Mucosa of rectum (tissue), 2 donors: ENCODE data around the gene HSP90AA1.

Experiments
- H3K27ac ChIP-seq, 2 donors: one replicate each; pipeline ENCODE4 v1.7.0; 2013; ENCODE audit warnings: inconsistent platforms in 2 of 2, low read depth in 2 of 2, low read length in 2 of 2
- H3K27me3 ChIP-seq, 2 donors: one replicate each; pipeline ENCODE4 v1.7.0; 2013; ENCODE audit warnings: low read length in 2 of 2; ENCODE audit not compliant: control insufficient read depth in 2 of 2, insufficient read depth in 2 of 2
- H3K36me3 ChIP-seq, 2 donors: one replicate each; pipeline ENCODE4 v1.7.0; 2013; ENCODE audit warnings: low read length in 2 of 2; ENCODE audit not compliant: control insufficient read depth in 2 of 2, insufficient read depth in 2 of 2
- H3K4me1 ChIP-seq, 2 donors: one replicate each; pipeline ENCODE4 v1.7.0; 2013; ENCODE audit warnings: low read length in 2 of 2, mild to moderate bottlenecking in 1 of 2; ENCODE audit not compliant: control insufficient read depth in 2 of 2, insufficient read depth in 2 of 2
- H3K4me3 ChIP-seq, 2 donors: one replicate each; pipeline ENCODE4 v1.7.0; 2013; ENCODE audit warnings: low read length in 2 of 2
- H3K9ac ChIP-seq, 2 donors: one replicate each; pipeline ENCODE4 v1.7.0; 2013; ENCODE audit warnings: low read length in 2 of 2, low read depth in 1 of 2, mild to moderate bottlenecking in 1 of 2
- H3K9me3 ChIP-seq, 2 donors: one replicate each; pipeline ENCODE4 v1.7.0; 2013; ENCODE audit warnings: low read length in 2 of 2; ENCODE audit not compliant: control insufficient read depth in 2 of 2
- donor health status: healthy.
- donor health status: Normal muscosa, but diverticular disease.

HSP90AA1 gene

GRCh38 chr14:102046337-102047278, 40.2 kb downstream of the HSP90AA1 start:
- Histone ChIP-seq H3K4me3 (no peak overlapping the region), H3K36me3 (peaks cover 66 to 72% of the 10 kb centered on the region in 2 donors), H3K9ac (no peak overlapping the region), H3K4me1 (peaks cover 3 to 7% of the 10 kb centered on the region in 2 donors), H3K27me3 (no peaks in the 10 kb centered on the region), H3K27ac (peak overlapping the region; percentile 2 to 65), H3K9me3 (no peaks in the 10 kb centered on the region)

- no peaks in the 10 kb centered on the region for H3K9me3 ChIP-seq
- H3K27me3 ChIP-seq, result no peaks in the 10 kb centered on the region
- peaks cover 3 to 7% of the 10 kb centered on the region in 2 donors for H3K4me1 ChIP-seq
- H3K27ac ChIP-seq, result no peak overlapping the region
- H3K36me3 ChIP-seq, result peaks cover 70 to 75% of the 10 kb centered on the region in 2 donors
- H3K4me3 ChIP-seq, result no peak overlapping the region
- no peak overlapping the region for H3K9ac ChIP-seq
Measured at GRCh38 chr14:102044566-102044965, 42.3 kb downstream of the HSP90AA1 start.

- no peak overlapping the region for H3K27ac ChIP-seq
- no peaks in the 10 kb centered on the region for H3K27me3 ChIP-seq
- no peak overlapping the region for H3K9ac ChIP-seq
- H3K9me3 ChIP-seq, result no peaks in the 10 kb centered on the region
- peaks cover 3 to 7% of the 10 kb centered on the region in 2 donors for H3K4me1 ChIP-seq
- H3K36me3 ChIP-seq, result peaks cover 70 to 75% of the 10 kb centered on the region in 2 donors
- H3K4me3 ChIP-seq, result no peak overlapping the region
Measured at GRCh38 chr14:102043251-102044025, 43.4 kb downstream of the HSP90AA1 start.

- peaks cover 3 to 7% of the 10 kb centered on the region in 2 donors for H3K4me1 ChIP-seq
- peaks cover 70 to 75% of the 10 kb centered on the region in 2 donors for H3K36me3 ChIP-seq
- H3K9me3 ChIP-seq, result no peaks in the 10 kb centered on the region
- no peak overlapping the region for H3K9ac ChIP-seq
- no peak overlapping the region for H3K4me3 ChIP-seq
- no peak overlapping the region for H3K27ac ChIP-seq
- no peaks in the 10 kb centered on the region for H3K27me3 ChIP-seq
Measured at GRCh38 chr14:102042699-102043098, 44.1 kb downstream of the HSP90AA1 start.

- Histone ChIP-seq H3K27ac (no peak overlapping the region), H3K36me3 (peaks cover 85 to 87% of the 10 kb centered on the region in 2 donors), H3K4me1 (no peaks in the 10 kb centered on the region), H3K9ac (no peak overlapping the region), H3K9me3 (no peaks in the 10 kb centered on the region), H3K27me3 (no peaks in the 10 kb centered on the region), H3K4me3 (no peak overlapping the region)
Measured at GRCh38 chr14:102040153-102040552, 46.7 kb downstream of the HSP90AA1 start.

- Histone ChIP-seq H3K27me3 (no peaks in the 10 kb centered on the region), H3K9ac (no peak overlapping the region), H3K36me3 (peaks cover 81 to 85% of the 10 kb centered on the region in 2 donors), H3K4me3 (no peak overlapping the region), H3K9me3 (no peaks in the 10 kb centered on the region), H3K4me1 (no peaks in the 10 kb centered on the region), H3K27ac (no peak overlapping the region)
Measured at GRCh38 chr14:102039157-102039556, 47.7 kb downstream of the HSP90AA1 start.

GRCh38 chr14:102037686-102038085, 49.2 kb downstream of the HSP90AA1 start:
- Histone ChIP-seq H3K4me3 (no peak overlapping the region), H3K9me3 (no peaks in the 10 kb centered on the region), H3K27ac (no peak overlapping the region), H3K27me3 (no peaks in the 10 kb centered on the region), H3K9ac (no peak overlapping the region), H3K36me3 (peaks cover 84 to 87% of the 10 kb centered on the region in 2 donors), H3K4me1 (no peaks in the 10 kb centered on the region)

- Histone ChIP-seq H3K9ac (no peak overlapping the region), H3K9me3 (no peaks in the 10 kb centered on the region), H3K27ac (no peak overlapping the region), H3K36me3 (peaks cover 81 to 85% of the 10 kb centered on the region in 2 donors), H3K4me3 (no peak overlapping the region), H3K4me1 (no peaks in the 10 kb centered on the region), H3K27me3 (no peaks in the 10 kb centered on the region)
Measured at GRCh38 chr14:102035914-102036313, 50.9 kb downstream of the HSP90AA1 start.

GRCh38 chr14:102034301-102034700, 52.5 kb downstream of the HSP90AA1 start:
- H3K9ac ChIP-seq, result no peak overlapping the region
- no peak overlapping the region for H3K4me3 ChIP-seq
- H3K27me3 ChIP-seq, result no peaks in the 10 kb centered on the region
- H3K36me3 ChIP-seq, result peaks cover 83 to 85% of the 10 kb centered on the region in 2 donors
- H3K9me3 ChIP-seq, result no peaks in the 10 kb centered on the region
- no peak overlapping the region for H3K27ac ChIP-seq
- peaks cover 0 to 3% of the 10 kb centered on the region in 2 donors for H3K4me1 ChIP-seq

- H3K9ac ChIP-seq, result no peak overlapping the region
- no peaks in the 10 kb centered on the region for H3K27me3 ChIP-seq
- H3K4me1 ChIP-seq, result peaks cover 3 to 13% of the 10 kb centered on the region in 2 donors
- no peaks in the 10 kb centered on the region for H3K9me3 ChIP-seq
- no peak overlapping the region for H3K27ac ChIP-seq
- no peak overlapping the region for H3K4me3 ChIP-seq
- H3K36me3 ChIP-seq, result peaks cover 82 to 83% of the 10 kb centered on the region in 2 donors
Measured at GRCh38 chr14:102033241-102033640, 53.6 kb downstream of the HSP90AA1 start.
